Measurements from ENCODE around the gene CCDC83.

CCDC83 gene

DNA sequence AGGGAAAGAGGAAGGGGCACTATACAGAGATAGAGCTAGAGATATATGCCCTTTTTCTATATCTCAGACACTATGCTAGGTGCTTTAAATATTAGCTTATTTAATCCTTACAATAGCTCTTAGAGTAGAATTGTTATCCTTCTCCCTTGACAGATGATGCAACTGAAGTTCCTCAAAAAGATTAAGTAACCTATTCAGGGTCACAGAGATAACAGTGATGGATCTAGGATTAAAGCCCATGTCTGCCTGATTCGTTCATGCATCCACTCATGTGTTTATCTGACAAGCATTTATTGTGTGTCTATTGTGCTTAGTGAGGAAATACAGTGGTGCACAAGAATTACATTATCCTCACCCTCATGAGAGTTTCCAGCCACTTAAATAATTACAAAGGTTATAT lies 8.7 kb downstream of the CCDC83 start:
- TF ChIP-seq, protein P1, sequence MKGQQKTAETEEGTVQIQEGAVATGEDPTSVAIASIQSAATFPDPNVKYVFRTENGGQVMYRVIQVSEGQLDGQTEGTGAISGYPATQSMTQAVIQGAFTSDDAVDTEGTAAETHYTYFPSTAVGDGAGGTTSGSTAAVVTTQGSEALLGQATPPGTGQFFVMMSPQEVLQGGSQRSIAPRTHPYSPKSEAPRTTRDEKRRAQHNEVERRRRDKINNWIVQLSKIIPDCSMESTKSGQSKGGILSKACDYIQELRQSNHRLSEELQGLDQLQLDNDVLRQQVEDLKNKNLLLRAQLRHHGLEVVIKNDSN (IDR thresholded peaks at IDR 0.05), result no peak
- no peak for TF ChIP-seq TCF12 (IDR thresholded peaks at IDR 0.05; ENCODE audit: low read depth)
- TF ChIP-seq YY1 (IDR thresholded peaks at IDR 0.05; ENCODE audit: low read depth), result no peak
- TF ChIP-seq, protein P2, sequence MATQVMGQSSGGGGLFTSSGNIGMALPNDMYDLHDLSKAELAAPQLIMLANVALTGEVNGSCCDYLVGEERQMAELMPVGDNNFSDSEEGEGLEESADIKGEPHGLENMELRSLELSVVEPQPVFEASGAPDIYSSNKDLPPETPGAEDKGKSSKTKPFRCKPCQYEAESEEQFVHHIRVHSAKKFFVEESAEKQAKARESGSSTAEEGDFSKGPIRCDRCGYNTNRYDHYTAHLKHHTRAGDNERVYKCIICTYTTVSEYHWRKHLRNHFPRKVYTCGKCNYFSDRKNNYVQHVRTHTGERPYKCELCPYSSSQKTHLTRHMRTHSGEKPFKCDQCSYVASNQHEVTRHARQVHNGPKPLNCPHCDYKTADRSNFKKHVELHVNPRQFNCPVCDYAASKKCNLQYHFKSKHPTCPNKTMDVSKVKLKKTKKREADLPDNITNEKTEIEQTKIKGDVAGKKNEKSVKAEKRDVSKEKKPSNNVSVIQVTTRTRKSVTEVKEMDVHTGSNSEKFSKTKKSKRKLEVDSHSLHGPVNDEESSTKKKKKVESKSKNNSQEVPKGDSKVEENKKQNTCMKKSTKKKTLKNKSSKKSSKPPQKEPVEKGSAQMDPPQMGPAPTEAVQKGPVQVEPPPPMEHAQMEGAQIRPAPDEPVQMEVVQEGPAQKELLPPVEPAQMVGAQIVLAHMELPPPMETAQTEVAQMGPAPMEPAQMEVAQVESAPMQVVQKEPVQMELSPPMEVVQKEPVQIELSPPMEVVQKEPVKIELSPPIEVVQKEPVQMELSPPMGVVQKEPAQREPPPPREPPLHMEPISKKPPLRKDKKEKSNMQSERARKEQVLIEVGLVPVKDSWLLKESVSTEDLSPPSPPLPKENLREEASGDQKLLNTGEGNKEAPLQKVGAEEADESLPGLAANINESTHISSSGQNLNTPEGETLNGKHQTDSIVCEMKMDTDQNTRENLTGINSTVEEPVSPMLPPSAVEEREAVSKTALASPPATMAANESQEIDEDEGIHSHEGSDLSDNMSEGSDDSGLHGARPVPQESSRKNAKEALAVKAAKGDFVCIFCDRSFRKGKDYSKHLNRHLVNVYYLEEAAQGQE (IDR thresholded peaks at IDR 0.05; ENCODE audit: low read depth), result no peak
- TF ChIP-seq TEAD4 (IDR thresholded peaks at IDR 0.05), result no peak
- no peak for TF ChIP-seq TAF1 (IDR thresholded peaks at IDR 0.05; ENCODE audit: low read depth)
- TF ChIP-seq ZBTB7A (IDR thresholded peaks at IDR 0.05; ENCODE audit: low read depth), result no peak
- TF ChIP-seq, protein P3, sequence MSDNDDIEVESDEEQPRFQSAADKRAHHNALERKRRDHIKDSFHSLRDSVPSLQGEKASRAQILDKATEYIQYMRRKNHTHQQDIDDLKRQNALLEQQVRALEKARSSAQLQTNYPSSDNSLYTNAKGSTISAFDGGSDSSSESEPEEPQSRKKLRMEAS (IDR thresholded peaks at IDR 0.05), result no peak
- TF ChIP-seq RAD21 (IDR thresholded peaks at IDR 0.05; ENCODE audit: low read depth), result no peak
- TF ChIP-seq CREB1 (IDR thresholded peaks at IDR 0.05; ENCODE audit: low read depth), result no peak
- TF ChIP-seq EGR1 (IDR thresholded peaks at IDR 0.05), result no peak
- TF ChIP-seq CEBPB (IDR thresholded peaks at IDR 0.05), result no peak
- TF ChIP-seq FOXM1 (IDR thresholded peaks at IDR 0.05; ENCODE audit: borderline replicate concordance, low read depth), result no peak
- TF ChIP-seq EP300 (IDR thresholded peaks at IDR 0.05; ENCODE audit: borderline replicate concordance), result no peak
- no peak for TF ChIP-seq NFIC (IDR thresholded peaks at IDR 0.05)

DNA sequence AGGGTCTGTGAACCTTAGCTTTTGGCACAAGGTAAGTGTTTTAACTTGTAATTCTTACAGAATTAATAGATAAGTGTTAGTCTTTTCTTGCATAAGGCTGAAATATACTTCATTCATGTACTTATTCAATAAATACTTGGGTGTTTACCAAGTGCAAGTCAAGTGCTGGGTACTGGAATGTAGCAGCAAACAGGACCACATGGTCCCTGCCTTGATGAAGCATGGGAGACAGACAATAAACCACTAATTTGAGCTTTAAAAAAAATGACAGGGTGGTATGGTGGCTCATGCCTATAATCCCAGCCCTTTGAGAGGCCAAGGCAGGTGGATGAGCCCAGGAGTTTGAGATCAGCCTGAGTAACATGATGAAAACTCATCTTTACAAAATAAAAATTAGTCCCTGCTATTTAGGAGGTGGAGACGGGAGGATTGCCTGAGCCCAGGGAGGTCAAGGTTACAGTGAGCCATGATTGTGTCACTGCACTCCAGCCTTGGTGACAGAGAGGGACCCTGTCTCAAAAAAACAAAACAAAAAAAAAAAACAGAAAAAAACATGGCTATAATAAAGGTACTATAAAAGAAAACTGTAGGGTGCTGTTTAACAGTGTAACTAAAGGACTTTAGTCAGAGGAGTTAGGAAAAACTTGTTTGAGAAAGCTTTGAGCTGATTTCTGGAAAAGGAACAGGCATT lies 11.1 kb downstream of the CCDC83 start:
- no peak for TF ChIP-seq TCF12 (IDR thresholded peaks at IDR 0.05; ENCODE audit: low read depth)

DNA sequence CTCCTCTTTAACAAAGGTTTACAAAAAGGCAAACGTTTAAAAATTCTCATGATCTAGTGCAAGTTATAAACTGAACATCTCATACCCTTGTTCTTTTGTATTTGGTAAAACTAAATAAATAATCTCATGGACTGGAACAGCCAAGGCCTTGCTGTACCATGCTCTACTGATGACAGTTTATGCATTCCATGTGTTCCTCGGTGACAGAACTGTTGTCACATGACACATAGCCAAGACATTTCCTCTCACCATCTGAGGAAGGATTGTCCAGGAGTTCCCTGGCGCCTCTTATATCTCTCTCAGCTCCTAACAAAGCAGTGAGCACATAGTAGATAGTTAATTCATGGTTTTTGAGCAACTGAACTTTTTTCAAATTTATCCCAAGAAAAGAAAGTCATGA lies 12.6 kb downstream of the CCDC83 start:
- no peak for TF ChIP-seq RAD21 (IDR thresholded peaks at IDR 0.05; ENCODE audit: low read depth)
- no peak for TF ChIP-seq TAF1 (IDR thresholded peaks at IDR 0.05; ENCODE audit: low read depth)
- no peak for TF ChIP-seq YY1 (IDR thresholded peaks at IDR 0.05; ENCODE audit: low read depth)
- TF ChIP-seq EGR1 (IDR thresholded peaks at IDR 0.05), result no peak
- TF ChIP-seq NFIC (IDR thresholded peaks at IDR 0.05), result no peak
- TF ChIP-seq, protein P1 (IDR thresholded peaks at IDR 0.05), result no peak
- no peak for TF ChIP-seq CEBPB (IDR thresholded peaks at IDR 0.05)
- TF ChIP-seq CREB1 (IDR thresholded peaks at IDR 0.05; ENCODE audit: low read depth), result no peak
- TF ChIP-seq ZBTB7A (IDR thresholded peaks at IDR 0.05; ENCODE audit: low read depth), result no peak
- no peak for TF ChIP-seq FOXM1 (IDR thresholded peaks at IDR 0.05; ENCODE audit: borderline replicate concordance, low read depth)
- TF ChIP-seq TEAD4 (IDR thresholded peaks at IDR 0.05), result no peak
- TF ChIP-seq, protein P2 (IDR thresholded peaks at IDR 0.05; ENCODE audit: low read depth), result no peak
- TF ChIP-seq TCF12 (IDR thresholded peaks at IDR 0.05; ENCODE audit: low read depth), result no peak

DNA sequence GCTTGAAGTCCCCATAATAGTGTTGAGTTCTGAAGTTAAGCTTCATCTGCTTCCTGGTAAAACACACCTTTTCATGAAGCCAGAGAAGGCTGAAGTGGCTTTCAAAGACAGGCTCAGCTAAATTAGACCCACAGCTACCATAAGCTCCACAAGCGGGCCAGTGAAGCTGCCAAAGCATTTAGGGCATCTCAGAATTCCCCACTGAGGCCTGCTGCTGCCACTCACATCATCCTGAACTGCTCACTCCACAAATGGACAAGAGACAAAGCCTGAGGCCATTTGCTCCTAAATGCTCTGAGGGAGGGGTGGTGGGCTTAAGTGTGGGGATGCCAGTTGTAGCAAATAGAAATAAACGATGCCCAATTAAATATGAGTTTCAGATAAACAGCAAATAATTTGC lies 14.6 kb downstream of the CCDC83 start:
- TF ChIP-seq YY1 (IDR thresholded peaks at IDR 0.05; ENCODE audit: low read depth) (no peak), NFIC (IDR thresholded peaks at IDR 0.05) (no peak), RAD21 (IDR thresholded peaks at IDR 0.05; ENCODE audit: low read depth) (no peak), TAF1 (IDR thresholded peaks at IDR 0.05; ENCODE audit: low read depth) (no peak), EGR1 (IDR thresholded peaks at IDR 0.05) (no peak), EP300 (IDR thresholded peaks at IDR 0.05; ENCODE audit: borderline replicate concordance) (no peak)

DNA sequence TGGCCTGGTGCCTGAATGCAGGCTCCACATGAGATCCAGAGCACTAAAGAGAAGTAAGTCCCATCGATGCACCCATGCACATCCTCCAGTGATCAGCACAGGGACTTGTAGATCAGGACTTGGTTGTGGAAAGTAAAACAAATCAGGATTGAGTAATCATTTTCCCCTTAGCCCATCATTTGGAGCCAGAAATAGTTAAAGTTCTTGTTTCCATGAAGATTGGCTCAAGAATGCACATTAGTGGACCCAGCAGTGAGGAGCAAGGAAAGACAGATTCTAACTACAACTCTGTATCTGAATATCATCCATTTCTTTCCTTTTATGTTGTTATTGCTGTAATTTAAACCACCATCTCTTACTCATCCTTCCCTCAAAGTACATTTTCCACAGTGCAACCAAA lies 19.1 kb downstream of the CCDC83 start:
- TF ChIP-seq CEBPB (IDR thresholded peaks at IDR 0.05) (no peak), FOXM1 (IDR thresholded peaks at IDR 0.05; ENCODE audit: borderline replicate concordance, low read depth) (no peak)

DNA sequence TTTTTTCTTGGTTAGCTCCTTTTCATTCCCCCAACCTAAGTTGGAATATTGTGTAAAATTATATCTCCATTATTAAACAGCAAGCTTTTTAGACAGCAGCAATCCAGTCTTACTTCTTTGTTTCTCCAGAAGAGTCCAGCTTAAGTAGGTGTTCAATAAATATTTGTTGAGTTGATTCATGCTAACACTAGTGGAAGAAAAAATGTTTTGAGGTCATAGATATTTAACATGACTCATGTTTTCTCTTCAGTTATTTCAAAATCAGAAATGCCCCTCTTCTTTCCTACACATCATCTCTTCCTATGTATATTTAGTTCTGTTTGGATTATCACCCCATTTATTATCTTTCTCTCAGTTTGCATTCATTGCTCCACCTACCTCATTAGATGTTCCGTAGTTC lies 20.3 kb downstream of the CCDC83 start:
- TF ChIP-seq RAD21 (IDR thresholded peaks at IDR 0.05; ENCODE audit: low read depth) (no peak), TEAD4 (IDR thresholded peaks at IDR 0.05) (no peak)

DNA sequence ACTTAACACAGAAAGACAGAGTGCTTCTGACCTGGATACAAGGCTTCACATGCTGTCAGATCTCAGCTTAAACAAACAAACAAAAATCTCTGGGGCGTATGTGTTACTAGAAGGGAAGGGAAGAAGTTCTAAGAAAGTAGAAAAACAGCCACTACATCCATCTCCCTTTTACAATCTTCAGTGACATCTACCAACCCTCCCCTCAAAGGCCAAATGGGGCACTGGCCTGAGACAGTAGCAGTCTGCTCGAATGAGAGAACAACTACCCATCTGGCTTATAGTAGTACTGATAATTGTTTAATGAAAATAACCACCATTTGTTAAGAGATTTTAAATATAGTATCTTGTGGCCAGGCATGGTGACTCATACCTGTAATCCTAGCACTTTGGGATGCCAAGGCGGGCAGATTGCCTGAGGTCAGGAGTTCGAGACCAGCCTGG lies 29.4 kb downstream of the CCDC83 start:
- TF ChIP-seq TCF12 (IDR thresholded peaks at IDR 0.05; ENCODE audit: low read depth) (no peak), CEBPB (IDR thresholded peaks at IDR 0.05) (no peak), CREB1 (IDR thresholded peaks at IDR 0.05; ENCODE audit: low read depth) (no peak), YY1 (IDR thresholded peaks at IDR 0.05; ENCODE audit: low read depth) (no peak), RAD21 (IDR thresholded peaks at IDR 0.05; ENCODE audit: low read depth) (no peak), TAF1 (IDR thresholded peaks at IDR 0.05; ENCODE audit: low read depth) (no peak), ZBTB7A (IDR thresholded peaks at IDR 0.05; ENCODE audit: low read depth) (no peak), FOXM1 (IDR thresholded peaks at IDR 0.05; ENCODE audit: borderline replicate concordance, low read depth) (no peak)
- TF ChIP-seq, protein P3 (IDR thresholded peaks at IDR 0.05), result no peak
- TF ChIP-seq, protein P1 (IDR thresholded peaks at IDR 0.05), result no peak
